GM12873 (cell line): ENCODE results near the gene CRYAB.

Source experiments
- CTCF ChIP-seq: IDR thresholded peaks from 2 replicates; pipeline ENCODE4 v1.5.1; 2012; ENCODE audit warnings: low read depth, mild to moderate bottlenecking, moderate library complexity, low read length, control low read depth; ENCODE audit not compliant: insufficient read depth; ENCODE audit errors: missing control alignments

CRYAB gene, protein sequence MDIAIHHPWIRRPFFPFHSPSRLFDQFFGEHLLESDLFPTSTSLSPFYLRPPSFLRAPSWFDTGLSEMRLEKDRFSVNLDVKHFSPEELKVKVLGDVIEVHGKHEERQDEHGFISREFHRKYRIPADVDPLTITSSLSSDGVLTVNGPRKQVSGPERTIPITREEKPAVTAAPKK

GRCh38 chr11:111911563-111912401 is at the start of gene CRYAB:
Gene CRYAB (minus strand): TSS chr11:111911770. CDS start chr11:111911724, 46 bp downstream.
- TF ChIP-seq CTCF = no peak

DNA sequence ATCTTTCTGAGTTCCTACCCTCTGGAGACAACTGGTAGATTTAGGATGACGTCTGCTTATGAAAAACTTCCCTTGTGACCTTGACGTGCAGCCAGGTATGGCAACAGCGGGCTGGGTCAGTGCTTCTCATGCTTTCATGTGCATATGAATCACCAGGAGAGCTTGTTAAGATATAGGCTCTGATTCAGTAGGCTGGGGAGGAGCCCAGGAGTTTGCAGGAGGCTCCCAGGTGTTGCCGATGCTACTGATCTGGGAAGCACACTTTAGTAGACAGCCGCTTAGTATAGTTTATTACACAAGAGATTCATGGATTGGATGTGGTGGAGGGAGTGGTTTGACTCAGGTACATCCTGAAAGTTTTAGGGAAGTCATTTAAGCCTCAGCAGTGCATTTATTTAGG is 49.3 kb upstream of the CRYAB start:
- no peak for TF ChIP-seq CTCF

GRCh38 chr11:111957663-111958444 is 46.3 kb upstream of the CRYAB start:
- no peak for TF ChIP-seq CTCF

DNA sequence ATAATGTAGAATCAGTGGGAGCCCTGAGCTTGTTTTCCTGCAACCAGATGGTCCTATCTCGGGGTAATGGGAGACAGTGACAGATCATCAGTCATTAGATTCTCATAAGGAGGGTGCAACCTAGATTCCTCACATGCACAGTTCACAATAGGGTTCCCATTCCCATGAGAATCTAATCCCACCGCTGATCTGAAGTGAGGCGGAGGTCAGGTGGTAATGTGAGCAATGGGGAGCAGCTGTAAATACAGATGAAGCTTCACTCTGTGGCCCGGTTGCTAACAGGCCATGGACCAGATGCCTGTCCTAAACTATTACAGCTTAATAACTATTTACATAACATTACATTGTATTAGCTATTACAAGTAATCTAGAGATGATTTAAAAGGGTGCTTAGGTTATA is 42.6 kb upstream of the CRYAB start:
- no peak for TF ChIP-seq CTCF

- no peak for TF ChIP-seq CTCF
Measured at GRCh38 chr11:111951565-111951964, 40.0 kb upstream of the CRYAB start.

DNA sequence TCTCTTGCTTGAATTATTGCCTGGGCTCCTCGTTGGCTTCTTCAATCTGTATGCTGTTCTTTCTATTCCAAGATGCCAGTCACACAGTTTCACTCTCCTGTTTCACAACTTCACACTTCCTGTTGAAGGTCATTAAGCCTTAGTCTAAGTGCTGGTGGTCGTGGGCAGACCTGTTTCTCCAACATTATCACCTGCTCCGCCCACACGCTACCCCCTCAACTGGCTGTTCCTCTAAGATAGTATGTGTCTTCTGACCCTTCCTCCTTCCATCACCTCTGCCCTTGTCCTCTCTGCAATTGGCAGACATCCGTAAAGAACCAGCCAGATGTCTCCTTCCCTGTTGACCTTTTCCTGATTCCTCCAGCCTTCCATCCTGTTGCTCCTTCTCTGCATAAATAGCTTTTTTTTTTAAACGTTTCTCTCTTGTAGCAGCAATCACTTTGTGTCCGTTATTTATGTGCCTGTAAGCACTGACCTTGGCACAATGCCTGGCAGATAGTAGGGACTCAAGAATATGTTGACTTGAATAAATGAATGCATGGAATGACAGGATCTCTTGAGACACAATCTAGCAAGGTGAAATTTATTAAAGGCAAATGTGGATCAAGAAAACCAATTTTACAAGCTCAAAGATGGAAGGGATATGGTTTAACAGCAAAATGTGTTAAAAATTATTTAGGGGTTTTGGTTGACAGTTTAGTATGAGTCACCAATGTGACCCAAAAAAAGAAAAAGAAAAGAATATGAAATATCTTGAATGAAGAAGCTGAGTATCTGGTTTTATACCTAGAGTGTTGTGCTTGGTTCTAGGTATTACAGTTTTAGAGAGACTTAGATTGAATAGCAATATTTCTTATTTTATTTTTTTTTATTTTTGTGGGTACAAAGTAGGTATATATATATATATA is 38.2 kb upstream of the CRYAB start:
- TF ChIP-seq CTCF = no peak
